SHP77 treated with DMSO at 0.1 percent for 48 hours (cell line): ENCODE measurements around the gene NEK6.
"Not testable (repeated sequence)": the region's sequence is repeated elsewhere in the genome, so short reads cannot be mapped to it uniquely, and the experiment has no call there.

Experiments used
- DNase-seq: peaks from one replicate; lab custom pipeline; 2025; lab: John Stamatoyannopoulos, UW

Gene NEK6

DNA sequence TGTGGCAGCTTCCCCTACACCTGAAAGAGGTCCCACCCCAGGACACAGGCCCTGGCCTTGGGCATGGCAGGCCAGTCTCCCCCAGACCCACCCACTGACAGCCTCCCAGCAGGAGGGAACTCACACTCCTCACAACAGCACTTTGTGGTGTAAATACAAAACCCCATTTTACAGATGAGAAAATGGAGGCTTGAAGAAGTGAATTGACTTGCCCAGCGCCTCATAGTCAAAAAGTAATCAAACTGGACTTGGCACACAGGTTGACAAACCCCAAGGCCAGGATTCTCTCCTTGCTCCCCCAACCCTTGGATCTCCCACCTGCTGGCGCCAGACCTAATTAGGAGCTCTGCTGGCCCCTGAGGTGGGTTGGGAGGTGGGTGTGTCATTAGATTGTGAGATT is 29.2 kb upstream of the NEK6 start:
- no peak for DNase-seq

DNA sequence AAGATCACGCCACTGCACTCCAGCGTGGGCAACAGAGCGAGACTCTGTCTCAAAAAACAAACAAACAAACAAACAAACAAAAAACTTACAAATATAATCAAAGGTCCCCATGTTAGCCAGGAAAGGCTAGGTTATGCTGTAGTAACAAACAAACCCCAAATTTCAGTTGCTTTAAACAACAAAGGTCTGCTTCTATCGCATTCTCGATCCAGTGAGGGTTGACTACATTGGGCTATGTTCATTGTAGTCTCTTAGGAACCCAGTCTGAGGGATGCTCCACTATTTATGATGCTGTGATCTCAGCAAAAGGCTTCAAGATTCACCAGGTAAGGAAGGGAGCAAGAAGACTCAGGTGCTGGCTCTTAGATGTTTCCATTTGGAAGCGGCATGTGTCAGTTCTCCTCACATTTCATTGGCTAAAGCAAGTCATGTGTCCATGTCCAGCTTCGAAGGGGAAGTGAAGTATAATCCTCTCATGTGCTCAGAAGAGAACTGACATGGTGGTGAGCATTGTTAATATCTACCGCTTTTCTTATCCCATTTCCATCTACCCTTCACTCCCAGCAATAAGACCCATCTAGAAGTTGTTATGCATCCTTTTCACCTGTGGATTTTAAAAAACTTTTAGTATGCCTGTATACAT is 26.5 kb upstream of the NEK6 start:
- DNase-seq: no peak

DNA sequence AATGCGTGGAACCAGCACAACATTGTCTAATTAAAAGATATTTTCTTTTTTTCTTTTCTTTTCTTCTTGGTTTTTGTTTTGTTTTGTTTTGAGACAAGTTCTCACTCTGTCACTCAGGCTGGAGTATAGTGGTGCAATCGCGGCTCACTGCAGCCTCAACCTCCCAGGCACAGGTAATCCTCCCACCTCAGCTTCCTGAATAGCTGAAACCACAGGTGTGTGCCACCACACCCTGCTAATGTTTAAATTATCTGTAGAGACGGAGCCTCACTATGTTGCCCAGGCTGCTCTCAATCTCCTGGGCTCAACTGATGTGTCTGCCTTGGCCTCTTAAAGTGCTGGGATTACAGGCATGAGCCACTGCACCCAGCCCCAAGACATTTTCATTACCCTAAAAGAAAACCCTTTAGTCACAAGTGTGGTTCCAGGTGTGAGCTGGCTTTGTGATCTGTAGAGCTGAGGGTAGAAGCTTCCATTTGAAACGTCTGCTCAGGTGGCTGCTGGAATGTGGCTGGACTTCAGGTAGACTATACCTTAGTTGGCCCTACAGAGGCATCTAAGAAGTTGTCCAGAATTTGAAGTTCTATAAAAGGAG is 19.1 kb upstream of the NEK6 start:
- no peak for DNase-seq

DNA sequence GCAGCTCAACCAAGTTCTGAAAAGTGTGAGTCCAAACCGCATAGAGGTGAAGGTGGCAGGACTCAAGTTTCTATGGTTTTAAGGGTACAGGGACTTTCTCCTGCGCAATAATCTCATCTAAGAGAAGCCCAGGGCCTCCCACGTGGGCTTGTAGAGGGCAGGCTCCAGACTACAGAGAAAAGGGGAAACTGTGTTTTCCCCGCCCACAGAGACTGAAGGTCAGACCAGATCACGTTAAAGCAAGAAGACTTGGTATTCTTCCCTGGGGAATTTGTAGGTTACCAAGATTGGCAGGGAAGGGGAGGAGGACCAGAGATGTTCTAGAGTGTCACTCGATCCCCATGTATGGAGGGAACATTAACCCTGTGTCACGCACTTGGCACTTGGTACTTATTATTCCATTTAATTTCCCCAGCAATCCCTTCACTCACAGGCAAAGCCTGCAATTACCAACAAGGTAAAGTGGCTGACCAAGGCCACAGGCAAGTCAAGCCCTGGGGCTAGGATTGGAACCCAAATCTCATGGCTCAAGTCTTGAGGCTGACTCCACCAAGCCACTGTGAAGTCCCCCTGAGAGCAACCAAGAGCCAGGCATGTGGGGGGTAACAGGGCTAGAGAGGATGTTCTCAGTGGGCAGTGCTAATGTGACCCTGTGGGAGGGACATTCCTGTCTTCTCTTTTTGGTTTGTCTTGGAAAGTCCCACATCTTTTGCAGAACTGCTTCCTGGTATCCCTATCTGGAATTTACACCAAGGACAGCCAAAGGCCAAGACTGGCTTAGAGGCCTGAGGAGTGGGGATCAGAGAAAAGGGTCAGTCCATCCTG is 18.3 kb upstream of the NEK6 start:
- no peak for DNase-seq

DNA sequence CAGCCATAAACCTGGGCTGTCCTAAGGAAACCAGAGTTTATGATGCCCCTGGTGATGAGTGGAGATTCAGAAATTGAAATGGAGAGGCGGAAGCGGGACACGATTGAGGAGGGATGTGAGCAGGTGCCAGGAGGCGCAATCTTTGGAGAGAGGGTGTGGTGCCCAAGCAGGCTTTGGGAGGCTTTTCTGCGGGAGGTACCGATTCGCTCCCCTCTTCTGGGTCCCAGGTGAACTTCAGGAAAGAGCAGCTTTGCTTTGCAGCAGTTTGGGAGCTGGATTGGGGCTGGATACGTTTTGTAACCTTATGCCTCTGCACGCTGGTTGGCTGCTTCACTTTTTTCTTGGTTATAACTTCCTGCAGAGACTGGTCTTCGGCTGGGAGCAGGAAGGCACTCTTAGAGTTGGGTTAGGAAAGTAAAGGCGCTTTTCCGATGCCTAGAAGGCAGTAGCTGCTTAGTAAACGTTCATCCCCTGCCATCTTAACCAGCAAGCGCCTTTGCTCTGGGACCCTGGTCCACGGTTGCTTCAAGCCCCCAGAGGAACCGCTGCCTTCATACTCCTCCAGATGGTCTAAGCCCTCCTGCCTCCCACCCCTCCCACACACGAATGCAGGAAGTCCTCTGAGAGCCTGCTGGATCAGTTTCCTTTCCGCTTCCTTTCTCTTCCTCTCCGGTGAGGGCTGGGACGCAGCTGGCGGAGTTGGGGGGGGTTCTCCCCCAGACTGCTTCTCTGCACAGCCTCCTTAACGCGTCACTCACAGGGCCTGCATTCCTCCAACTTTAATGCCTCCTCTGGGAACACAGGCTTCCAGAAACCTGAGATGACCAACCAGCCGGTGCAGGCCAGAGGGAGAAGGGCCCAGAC is 15.2 kb upstream of the NEK6 start:
- no peak for DNase-seq

DNA sequence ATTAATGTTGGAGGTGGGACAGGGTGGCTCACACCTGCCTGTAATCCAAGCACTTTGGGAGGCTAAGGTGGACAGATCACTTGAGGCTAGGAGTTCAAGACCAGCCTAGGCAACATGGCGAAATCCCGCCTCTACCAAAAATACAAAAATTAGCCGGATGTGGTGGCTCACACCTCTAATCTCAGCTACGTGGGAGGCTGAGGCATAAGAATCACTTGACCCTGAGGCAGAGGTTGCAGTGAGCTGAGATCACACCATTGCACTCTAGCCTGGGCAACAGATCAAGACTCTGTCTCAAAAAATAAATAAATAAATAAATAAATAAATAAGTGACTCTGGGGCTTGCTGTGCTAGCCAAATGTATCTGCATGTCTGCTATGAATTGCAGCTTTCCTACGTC is 10.4 kb upstream of the NEK6 start:
- DNase-seq: not testable (repeated sequence)

DNA sequence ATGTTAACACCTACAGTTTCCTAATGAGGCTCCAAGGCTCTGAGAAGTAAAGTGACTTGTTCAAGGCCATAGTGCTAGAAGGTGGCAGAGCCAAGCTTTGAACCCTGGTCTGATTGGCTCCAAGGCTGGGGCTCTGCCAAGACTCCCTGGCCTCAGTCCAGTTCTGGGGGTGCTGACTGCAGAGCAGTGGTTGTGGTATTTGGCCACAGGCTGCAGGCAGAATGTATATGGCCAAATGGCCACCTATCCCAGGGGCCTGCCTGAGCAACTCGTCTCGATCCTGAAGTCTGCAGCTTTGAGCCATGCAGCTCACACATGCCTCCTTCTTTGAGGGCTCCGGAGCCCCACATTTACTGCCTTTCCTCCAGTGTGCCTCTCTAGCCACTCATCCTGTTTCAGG is 9.7 kb upstream of the NEK6 start:
- no peak for DNase-seq

DNA sequence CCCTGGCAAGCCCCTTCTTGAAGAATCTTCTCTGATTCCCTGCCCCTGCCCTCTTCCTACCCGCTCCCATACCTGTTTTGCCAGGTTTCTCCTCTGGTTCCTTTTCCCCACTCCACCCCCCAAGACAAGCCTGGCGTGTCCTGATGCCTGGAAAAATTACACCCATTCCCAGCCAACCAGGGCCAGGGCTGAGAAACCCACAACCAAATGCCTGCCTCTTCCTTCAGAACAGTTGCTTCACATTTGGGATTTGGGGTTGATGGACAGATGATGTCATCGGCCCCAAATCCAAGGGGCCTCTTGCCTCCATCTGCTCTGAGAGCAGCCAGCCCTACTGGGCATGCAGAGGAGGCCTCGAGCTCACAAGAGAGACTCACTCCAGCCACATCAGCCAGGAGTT is 8.8 kb upstream of the NEK6 start:
- no peak for DNase-seq

DNA sequence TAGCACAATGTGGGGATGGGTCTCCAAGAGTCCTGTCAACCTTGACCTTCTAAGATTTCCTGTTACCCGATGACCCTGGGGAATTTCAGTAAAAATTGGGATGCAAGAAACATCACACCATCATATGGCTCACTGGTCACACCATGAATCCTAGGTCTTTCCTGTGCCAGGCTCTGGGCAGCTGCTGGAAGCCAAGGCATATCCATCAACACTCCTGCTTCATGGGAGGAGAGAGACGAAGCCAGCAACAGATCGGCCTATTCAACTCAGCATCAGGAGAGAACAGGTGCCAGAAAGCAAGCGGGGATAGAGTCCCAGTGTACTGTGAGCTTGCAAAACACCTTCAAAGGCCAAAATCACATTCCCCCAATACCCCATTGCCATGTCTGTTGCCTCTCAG is 6.5 kb upstream of the NEK6 start:
- DNase-seq: no peak

DNA sequence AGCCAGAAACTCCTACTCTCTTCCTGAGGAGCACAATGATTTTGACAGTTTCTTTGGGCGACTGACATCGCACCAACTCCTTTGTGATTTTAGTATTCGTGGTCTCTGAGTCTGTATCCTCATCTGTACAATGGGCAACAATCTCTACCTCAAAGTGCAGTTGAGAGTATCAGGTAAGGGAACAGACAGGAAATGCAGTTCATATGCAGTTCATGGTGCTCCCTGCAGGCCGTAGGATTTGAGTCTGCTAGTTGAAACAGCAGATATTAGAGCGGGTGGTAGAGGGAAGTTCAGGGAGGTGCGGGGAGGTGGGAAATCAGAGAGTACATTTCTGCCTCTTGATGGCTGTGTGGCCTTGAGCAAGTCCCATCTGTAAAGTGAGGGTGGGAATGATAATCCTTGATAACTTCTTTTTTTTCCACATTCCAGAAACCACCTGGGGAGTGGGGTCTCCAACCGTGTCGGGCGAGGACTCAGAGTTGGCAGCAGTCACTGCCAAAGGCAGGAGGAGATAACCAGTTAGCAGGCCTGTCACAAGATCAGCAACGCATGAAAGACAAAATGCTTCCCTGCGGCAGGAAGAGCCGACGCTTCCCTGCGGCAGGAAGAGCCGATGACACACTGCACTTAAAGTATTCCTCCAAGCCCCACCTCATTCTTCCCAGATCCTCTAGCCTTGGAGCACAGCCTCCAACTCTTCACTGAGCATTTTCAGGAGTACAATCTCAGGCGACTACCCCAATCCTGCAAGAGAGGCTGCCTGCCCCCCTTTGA is 6.0 kb upstream of the NEK6 start:
- DNase-seq: no peak

DNA sequence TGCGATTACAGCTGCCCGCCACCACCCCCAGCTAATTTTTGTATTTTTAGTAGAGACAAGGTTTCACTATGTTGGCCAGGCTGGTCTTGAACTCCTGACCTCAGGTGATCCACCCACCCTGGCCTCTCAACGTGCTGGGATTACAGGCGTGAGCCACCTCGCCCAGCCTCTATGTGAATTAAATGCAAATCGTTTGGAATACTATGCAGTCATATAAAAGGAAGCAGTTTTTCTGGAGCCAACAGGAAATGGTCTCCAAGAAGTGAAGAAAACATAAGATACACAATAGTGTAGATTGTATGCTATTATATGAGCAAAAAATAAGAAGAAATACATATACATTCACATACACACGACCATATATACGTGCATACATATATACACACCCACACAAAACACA is 4.9 kb upstream of the NEK6 start:
- not testable (repeated sequence) for DNase-seq

DNA sequence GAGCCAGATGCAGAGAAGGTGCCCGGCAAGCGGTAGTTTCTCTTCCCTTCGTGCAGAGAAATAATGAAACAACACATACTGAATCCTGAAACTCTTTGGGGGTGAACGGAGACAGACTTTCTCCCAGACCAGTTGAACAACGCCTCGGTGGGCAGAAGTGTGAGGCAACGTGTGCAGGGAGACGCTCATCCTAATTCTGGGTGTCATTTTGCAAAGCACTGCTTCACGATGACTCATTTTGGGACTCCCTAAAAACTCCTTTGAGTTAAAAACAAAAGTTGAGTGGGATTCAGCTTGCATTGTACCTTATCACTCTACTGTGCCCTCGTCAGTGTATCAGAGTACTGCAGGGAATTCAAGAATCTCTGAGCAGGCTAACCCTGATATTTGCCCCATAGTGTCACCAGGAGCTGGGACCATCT is 3.5 kb upstream of the NEK6 start:
- no peak for DNase-seq

DNA sequence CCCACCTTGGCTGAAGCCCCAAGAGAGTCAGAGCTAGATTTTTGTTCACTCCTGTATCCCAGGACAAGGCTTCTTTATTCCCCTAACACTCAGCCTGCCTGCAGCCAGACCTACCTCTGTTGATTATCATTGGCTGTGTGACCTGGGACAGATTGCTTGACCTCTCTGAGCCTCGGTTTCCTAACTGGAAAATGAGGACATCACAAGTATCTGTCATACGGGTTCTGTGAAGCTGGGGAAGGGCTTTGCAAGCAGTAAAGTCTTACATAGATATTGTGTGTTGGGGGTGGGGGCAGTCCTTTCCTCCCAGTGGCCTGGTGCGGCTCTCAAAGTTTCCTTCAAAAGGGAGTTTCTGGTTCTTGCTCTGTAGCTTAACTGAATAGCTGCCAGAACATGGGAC is 2.5 kb upstream of the NEK6 start:
- no peak for DNase-seq

DNA sequence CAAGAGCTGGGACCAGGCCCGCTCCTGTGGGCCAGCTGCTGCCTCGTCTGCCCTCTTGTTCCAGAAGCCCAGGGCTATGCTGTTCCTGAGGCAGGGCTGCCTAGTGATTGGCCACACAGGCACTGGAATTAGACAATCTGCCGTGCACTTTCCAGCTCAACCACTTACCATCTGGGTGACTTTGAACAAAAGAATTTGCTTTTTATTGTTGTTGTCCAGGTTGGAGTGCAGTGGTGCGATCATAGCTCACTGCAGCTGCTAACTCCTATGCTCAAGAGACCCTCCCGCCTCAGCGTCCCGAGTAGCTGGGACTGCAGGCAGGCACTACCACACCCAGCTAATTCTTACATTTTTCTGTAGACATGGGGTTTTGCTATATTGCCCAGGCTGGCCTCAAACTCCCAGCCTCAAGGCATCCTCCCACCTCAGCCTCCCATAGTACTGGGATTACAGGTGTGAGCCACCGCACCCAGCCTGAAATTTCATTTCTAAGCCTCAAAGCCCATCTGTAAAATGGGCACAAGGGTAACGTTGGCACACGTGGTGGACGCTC is 1.2 kb upstream of the NEK6 start:
- no peak for DNase-seq

DNA sequence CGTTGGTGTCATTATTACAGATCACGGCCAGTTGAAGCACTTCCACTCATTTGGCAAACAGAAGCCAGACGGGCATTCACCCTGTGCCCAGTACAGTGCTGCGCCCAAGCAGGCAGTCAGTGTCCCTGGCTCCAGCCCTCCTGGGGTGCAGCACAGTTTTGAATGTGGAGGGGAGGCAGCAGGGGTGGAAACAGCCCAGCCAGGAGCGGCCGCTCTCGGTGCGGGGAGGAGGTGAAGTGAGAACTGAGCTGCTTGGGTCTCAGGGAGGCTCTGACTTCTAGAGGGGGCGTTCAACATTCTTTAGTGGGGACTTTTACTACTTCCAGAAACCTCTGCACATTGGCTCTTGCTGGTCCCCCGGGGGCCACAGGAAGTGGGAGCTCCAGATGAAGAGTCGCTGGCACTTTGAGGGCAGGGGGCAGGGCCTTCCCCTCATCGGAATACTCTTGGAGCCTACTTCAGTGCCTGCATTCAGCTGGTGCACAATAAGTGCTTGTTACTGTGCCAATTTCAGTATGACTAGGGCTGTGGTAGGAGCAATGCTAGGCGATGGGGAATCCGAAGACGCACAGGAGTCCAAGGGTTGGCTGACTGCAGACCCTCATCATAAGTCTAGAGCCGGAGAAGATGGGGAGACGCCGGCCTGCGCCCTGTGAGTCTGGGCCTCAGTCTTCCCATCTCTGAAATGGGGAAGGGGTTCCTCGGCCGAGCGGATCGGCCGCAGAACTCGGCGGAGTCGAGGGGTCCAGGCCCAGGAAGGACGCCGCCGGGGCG is 492 bp upstream of the NEK6 start:
- DNase-seq: no peak

DNA sequence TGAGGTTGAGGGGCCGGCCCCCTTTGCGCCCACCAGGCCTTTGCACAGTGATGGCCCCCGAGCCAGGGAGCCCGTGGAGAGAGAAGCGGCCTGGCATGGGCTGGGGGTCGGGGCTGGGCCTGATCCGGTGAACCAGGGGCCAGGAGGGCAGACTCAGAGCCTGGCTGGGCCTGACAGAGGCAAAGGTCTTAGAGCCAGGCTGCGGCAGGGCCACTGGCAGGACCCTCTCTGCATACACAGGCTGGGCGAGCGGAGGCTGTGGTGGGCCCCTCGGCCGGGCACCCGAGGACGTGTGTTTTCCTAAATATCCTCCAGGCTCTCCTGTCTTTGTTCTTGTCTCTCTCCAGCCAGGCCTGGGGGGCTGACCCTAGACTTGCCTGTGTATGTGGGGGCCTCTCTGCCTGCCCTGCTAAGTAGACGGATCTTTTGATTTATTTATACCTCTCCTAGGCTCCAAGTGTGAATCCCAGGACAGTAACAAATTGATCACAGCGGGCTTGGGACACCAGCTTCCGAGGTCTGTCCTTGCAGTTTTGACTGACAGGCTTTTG is 933 bp downstream of the NEK6 start:
- no peak for DNase-seq

DNA sequence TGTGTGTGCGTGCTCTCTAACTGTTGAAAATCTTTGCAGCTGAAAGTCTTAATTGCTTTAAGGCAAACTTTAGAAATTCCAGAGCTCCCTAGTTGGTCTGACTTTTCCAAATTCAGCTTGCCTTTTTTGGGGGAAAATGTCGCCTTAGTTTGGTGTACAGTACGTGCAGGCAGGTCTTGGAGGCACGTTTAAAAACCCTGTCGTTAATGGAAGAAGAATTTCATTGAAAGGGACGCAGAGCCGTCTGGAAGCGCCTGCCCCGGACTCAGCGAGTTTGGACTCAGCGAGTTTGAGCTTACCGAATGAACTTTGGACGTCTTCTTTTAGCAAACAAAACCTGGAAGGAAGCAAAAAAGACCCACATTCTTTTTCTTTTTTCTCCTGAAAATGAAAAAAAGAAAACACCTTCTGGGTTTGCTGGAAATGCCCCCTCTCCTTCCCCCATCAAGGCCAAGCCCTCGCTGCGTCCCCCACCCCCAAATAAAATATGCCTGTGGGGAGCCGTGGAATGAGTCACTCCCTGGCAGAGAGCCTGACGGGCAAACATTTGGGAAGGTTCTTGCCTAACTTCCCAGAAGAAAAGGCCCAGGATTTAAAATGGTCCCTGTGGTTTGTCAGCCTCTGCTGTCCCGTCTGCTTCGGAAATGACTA is 1.5 kb downstream of the NEK6 start:
- DNase-seq: no peak

DNA sequence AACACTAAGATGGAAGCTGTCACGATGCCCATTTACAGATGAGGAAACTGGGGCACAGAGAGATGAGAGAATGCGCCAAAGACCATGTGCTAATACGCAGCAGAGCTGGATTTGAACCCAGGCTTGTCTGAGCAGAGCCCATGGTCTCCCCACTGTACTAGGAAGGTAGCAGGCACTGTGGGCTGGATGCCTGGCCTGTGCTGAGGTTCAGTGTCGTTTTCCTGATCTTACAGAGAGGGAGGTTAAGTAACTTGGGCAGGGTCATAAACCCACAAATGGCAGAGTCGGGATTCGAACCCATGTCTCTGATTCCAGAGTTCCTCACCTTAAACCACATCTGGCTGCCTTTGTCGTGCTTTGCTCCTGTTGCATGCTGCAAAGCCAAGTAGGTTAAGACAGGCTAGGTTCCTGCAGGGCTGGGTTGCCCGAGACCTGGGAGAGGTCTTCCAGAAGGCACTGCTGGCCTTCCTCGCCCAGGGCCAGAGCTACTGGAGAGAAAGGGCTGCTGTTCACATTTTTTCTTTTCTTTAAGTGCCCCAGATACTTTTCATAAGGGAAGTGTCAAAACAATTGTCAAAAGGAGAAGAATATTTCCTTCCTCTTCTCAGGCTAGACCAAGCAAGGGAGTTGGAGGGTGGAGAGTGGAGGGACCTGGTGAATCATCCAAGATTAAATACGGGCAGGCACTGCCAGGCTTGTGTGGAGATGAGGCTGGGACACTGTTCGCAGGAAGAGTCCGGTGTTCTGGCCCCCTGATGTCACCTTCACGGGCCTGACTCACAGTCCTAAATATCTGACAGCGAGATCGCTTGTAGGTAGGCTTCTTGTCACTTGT is 3.2 kb downstream of the NEK6 start:
- DNase-seq: no peak
